ENCODE data around the gene EHF.

GRCh38 chr11:34604145-34604544, 16.7 kb upstream of the EHF start:
- TF ChIP-seq, protein P1, sequence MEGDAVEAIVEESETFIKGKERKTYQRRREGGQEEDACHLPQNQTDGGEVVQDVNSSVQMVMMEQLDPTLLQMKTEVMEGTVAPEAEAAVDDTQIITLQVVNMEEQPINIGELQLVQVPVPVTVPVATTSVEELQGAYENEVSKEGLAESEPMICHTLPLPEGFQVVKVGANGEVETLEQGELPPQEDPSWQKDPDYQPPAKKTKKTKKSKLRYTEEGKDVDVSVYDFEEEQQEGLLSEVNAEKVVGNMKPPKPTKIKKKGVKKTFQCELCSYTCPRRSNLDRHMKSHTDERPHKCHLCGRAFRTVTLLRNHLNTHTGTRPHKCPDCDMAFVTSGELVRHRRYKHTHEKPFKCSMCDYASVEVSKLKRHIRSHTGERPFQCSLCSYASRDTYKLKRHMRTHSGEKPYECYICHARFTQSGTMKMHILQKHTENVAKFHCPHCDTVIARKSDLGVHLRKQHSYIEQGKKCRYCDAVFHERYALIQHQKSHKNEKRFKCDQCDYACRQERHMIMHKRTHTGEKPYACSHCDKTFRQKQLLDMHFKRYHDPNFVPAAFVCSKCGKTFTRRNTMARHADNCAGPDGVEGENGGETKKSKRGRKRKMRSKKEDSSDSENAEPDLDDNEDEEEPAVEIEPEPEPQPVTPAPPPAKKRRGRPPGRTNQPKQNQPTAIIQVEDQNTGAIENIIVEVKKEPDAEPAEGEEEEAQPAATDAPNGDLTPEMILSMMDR (IDR thresholded peaks at IDR 0.05), result no peak
- no peak for TF ChIP-seq POLR2A (IDR thresholded peaks at IDR 0.05)
